ENCODE data around the gene NAPB.

- TF ChIP-seq, protein P1, sequence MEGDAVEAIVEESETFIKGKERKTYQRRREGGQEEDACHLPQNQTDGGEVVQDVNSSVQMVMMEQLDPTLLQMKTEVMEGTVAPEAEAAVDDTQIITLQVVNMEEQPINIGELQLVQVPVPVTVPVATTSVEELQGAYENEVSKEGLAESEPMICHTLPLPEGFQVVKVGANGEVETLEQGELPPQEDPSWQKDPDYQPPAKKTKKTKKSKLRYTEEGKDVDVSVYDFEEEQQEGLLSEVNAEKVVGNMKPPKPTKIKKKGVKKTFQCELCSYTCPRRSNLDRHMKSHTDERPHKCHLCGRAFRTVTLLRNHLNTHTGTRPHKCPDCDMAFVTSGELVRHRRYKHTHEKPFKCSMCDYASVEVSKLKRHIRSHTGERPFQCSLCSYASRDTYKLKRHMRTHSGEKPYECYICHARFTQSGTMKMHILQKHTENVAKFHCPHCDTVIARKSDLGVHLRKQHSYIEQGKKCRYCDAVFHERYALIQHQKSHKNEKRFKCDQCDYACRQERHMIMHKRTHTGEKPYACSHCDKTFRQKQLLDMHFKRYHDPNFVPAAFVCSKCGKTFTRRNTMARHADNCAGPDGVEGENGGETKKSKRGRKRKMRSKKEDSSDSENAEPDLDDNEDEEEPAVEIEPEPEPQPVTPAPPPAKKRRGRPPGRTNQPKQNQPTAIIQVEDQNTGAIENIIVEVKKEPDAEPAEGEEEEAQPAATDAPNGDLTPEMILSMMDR (IDR thresholded peaks at IDR 0.05) = peak in 6 of 7 experiments; percentile 27 to 58 (median 52)
- no peak for TF ChIP-seq POLR2A (IDR thresholded peaks at IDR 0.05)
Observed at GRCh38 chr20:23446505-23446904, 25.2 kb upstream of the NAPB start.
